HG02678 (cell line): ENCODE data around the gene ARHGEF37.
"Not testable (repeated sequence)": the region's sequence is repeated elsewhere in the genome, so short reads cannot be mapped to it uniquely, and the experiment has no call there.

Experiments
- ATAC-seq: cut with Tn5 transposase; IDR thresholded peaks from one replicate; pipeline ENCODE4 v1.9.1; 2021; ENCODE audit warnings: mild to moderate bottlenecking, moderate library complexity; ENCODE audit not compliant: unreplicated experiment

Gene ARHGEF37

DNA sequence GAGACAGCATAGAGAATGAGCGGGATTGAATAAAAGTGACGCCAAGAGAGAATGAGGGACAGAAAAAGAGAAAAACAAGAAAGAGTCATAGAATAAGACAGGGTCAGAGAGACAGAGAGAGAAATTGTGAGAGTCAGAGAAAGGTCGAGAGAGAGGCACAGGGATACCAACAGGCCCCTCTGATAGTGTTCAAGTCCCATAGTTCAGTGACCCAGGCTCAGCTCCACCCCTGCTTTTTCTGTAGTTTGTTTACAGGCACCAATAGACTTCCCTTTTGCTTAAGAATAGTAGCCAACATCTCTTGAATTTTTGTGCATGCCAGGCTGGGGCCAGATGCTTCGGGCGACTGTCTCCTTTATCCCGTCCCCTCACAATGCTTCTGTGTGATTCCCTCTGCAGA lies 62.5 kb downstream of the ARHGEF37 start:
- ATAC-seq: no peak

DNA sequence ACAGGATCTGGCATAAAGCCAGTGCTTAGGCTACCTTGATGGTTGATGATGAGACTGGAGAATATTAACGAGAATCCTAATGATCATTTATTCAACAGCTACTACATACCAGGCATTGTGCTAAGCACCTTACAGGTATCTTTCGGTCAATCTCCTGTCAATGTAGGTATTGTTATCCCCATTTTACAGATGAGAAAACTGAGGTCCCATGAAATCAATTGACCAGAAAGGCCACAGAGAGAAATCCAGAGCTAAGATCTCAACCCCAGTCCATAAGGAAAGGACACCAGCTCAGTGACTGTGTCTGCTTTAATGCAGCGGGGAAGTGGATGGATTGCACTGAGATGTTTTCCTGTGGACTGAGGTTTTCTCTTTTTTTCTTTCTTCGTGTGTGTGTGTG lies 63.3 kb downstream of the ARHGEF37 start:
- ATAC-seq: no peak

DNA sequence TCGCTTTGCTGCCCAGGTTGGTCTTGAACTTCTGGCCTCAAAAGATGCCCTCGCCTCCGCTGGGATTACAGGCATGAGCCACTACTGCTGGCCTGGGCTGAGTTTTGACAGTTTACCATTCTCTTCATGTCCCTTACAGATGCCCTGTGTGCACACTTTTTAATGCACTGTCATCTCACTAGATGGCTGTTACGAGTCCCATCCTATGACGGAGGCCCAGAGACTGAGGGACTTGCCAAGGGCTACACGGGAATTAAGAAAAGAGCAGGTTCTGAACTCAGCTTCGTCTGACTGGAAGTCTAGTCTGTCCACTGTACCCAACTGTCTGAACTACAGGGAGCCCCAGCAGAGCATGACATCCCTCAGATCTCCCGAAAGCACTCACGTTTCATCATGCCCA lies 63.9 kb downstream of the ARHGEF37 start:
- ATAC-seq: no peak

DNA sequence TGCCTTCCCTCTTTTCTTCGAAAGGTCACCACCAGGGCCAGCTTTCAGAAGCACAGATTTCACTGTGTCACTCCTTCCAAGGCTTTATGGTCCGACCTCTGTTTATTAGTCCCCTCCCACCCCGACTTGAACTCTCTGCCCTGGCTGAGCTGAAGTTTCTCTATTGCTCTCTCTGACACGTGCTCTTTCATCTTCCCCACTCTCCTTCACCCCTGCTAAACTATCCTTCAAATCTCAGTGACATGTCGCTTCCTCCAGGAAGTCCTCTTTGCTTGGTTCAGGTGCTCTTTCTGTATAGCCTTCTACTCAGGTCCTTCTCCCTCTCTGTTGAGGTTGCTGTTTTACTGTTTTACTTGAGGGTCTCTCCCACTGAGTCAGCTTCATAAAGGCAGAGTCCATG lies 64.4 kb downstream of the ARHGEF37 start:
- no peak for ATAC-seq

DNA sequence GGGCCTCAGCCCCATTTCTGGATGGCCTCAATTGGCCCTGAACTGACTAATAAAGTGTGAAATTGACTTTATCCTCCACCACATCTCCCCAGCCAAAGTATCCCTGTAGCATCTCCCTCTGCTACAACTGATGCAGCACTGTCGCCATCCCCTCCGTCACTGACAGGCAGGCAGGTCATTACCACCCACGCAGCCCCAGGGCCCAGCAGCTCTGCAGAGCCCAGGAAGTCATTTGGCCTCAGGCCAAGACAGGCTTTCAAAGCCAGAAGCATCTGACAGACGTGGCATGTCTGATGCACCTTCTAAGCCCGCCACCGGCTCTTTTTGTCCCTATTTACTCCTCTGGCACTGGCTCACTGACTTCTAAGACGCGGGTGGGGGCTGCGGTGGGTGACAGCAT lies 65.3 kb downstream of the ARHGEF37 start:
- no peak for ATAC-seq

DNA sequence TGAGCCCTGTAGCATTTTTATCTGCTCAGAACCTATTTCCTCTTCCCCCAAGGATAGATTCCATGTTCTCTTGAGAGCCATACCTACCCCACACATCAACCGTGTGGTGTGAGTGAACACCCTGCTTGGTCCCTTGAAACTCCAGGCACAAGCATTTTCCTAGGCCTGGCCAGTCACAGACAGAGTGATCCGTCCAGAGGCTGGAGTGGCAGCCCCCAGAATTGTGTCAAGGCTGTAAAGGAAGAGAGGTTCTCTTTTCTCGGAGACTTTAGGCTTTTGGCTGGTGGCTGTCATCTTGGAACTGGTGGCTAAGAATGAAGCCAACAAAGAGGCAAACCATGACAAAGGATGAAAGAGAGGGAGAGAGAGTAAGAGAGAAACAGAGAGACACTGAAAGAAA lies 66.0 kb downstream of the ARHGEF37 start:
- no peak for ATAC-seq

DNA sequence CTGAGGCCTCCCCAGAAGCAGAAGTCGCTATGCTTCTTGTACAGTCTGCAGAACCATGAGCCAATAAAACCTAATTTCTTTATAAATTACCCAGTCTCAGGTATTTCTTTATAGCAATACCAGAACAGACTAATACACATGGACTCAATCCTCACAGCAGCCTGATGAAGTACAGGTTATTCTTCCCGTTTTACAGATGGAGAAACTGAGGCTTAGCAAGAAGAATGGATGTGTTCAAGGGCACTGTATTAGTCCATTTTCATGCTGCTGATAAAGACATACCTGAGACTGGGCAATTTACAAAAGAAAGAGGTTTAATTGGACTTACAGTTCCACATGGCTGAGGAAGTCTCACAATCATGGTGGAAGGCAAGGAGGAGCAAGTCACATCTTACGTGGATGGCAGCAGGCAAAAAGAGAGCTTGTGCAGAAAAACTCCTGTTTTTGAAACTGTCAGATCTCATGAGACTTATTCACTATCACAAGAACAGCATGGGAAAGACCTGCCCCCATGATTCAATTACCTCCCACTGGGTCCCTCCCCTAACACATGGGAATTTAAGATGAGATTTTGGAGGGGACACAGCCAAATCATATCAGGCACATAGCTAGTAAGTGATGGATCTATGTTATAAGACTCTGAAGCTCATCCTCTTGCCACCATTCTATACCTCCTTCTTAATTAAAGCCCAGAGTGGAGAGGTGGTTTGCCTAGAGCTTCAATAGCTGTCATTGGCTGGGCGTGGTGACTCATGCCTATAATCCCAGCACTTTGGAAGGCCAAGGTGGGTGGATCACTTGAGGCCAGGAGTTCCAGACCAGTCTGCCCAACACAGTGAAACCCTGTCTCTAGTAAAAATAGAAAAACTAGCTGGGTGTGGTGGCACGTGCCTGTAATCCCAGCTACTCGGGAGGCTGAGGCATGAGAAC lies 67.4 kb downstream of the ARHGEF37 start:
- not testable (repeated sequence) for ATAC-seq

DNA sequence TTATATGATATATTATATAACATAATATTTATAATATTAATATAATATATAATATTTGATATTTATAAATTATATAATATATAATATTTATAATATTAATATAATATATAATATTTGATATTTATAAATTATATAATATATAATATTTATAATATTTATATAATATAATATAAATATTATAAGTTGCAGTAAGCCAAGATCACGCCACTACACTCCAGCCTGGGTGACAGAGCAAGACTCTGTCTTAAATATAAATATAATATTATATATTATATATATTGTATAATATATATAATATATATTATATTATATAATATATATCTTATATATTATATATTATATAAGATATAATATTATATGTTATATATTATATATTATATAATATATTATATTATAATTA lies 68.4 kb downstream of the ARHGEF37 start:
- ATAC-seq: not testable (repeated sequence)

DNA sequence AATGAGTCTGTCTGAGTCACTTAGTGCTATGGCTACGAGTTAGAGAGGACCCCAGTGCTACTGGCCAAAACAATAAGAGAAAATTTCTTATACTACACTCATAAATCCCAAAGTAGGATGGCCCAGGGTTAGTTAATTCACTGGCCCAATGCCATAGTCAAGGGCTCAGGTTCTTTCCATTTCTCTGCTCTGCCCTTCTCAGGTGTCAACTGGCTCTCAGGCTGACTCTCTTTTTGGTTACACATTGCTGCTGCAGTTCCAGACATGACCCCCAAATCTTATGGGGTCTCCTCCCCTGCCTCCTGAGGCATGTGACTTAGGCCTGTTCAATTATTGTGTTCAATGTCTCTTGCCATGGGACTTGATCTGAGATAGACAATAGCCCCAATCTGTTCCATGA lies 70.4 kb downstream of the ARHGEF37 start:
- ATAC-seq: no peak

DNA sequence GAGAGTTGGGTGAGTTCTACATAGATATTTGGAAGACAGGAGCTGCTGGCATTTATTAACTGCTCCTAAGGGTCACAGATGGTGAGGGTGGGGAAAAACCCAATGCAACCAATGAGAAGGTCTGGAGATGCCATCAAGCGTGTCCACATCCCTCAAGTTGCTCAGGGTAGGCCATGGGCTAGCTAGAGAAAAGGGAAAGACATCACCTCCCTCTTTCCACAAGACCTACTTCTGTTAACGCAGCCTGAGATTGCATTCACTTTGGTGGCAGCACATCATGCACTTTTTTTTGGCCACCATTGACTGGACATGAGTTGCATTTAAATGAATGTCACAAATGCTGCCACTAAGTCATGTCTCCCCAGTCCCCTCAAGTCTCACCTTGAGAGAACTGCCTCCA lies 71.4 kb downstream of the ARHGEF37 start:
- ATAC-seq: no peak

DNA sequence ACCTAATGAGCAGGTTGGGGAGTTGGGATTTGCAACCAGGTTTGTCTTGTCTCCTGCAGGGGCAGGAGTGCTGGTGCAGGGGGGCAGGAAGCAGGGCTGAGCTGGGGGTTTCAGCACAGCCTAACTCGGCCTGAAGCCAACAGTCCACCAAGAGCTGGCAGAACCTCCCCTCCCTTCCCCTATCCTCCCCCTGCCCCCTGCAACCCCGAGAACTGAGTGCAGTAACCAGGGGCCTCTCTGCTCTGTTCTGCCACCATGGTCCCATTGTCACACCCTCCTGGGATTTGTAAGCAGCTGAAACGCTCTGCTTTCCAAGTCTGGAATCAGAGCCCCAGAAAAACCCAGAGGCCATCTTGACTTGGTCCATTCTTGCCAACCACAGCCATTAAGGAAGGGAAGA lies 72.9 kb downstream of the ARHGEF37 start:
- no peak for ATAC-seq

DNA sequence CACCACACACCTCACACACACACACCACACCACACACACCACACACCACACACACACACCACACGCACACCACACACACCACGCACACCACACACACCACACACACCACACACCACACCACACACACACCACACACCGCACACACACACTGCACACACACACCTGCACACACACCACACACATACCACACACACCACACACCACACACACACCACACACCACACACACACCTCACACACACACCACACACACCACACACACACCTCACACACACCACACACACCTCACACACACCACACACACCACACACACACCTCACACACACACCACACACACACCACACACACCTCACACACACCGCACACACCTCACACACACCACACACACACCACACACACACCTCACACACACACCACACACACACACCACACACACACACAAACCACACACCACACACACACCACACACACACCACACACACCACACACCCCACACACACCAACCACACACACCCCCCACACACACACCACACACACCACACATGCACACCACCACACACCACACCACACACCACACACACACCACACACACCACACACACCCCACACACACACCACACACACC lies 73.7 kb downstream of the ARHGEF37 start:
- ATAC-seq: no peak

DNA sequence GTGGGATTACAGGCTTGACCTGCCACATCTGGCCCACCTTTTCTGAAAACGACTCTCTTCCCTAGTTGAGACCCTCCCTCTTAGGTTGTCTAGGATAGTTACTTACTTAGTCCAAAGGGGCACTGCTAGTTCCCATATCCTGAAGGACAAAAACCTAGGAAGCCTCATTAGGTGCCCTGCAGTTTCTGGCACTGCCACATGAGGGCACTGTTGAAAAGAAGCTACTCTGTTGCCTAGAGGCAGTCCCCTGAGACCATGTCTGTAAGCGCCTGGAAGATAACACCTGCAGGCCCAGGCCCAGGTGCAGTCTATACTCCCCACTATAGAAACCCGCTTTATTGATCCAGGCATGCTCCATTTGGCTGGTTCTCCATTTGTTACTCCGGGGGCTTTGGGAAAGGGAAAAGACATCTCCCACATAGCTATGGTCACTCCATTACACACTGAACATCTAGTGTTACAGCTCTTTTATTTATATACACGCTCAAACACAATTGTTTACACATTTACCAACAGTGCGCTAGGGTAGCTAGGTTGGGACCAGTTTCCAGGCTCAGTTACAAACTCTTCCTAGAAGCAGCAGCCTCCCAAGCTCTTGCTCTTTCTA lies 75.4 kb downstream of the ARHGEF37 start:
- ATAC-seq: no peak

DNA sequence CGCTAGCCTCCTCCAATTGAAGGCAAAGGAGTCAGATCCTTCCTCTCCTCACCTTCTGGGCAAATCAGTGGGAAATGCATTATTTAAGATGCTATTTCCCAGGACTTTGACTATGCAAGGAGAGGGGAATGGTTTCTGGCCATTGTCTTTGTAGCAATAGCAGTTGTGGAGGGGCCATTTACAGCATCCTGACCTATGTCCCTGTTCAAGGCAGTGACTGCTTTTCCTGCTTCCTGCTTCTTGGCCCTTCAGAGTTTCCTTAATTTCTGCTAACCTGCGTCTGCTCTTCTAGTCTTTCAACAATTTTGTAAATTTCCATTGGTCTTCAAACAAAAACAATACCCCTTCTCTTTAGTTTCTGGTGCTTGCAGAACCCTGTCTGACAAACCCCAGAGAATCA lies 76.0 kb downstream of the ARHGEF37 start:
- no peak for ATAC-seq

DNA sequence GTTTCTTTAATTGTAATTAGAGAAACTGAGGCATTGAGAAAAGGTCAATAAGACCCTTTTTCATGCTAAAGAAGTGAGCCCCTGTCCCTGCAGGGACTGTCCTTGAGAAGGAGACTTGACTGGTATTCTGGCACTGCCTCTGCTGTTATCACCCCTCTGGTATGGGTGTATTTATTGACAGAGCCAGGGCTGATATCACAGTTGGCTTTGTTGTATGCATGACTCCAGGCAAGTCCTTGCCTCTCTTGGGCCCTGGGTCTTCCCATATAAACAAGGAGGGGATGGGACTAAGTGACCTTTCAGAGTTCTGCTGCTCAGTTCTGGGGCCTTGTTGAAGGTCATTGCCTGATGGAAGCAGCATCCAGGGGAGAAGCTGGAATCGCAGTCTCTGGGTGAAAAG lies 77.0 kb downstream of the ARHGEF37 start:
- no peak for ATAC-seq

DNA sequence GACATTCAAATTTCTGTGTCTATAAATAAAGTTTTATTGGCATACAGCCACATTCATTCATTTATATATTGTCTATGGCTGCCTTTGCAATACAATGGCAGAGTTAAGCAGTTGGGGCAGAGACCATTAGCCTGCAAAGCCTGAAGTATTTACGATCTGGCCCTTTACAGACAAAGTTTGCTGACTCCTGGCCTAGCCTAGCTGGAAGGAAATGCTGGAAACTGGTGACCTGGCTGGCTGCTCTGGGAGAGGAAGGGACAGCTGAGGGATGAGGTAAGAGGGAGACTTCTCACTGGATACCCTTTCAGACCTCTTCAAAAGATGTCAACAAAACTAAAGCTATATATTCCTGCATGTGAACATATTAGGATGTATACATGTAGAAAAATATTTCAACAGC lies 82.8 kb downstream of the ARHGEF37 start:
- ATAC-seq: no peak

DNA sequence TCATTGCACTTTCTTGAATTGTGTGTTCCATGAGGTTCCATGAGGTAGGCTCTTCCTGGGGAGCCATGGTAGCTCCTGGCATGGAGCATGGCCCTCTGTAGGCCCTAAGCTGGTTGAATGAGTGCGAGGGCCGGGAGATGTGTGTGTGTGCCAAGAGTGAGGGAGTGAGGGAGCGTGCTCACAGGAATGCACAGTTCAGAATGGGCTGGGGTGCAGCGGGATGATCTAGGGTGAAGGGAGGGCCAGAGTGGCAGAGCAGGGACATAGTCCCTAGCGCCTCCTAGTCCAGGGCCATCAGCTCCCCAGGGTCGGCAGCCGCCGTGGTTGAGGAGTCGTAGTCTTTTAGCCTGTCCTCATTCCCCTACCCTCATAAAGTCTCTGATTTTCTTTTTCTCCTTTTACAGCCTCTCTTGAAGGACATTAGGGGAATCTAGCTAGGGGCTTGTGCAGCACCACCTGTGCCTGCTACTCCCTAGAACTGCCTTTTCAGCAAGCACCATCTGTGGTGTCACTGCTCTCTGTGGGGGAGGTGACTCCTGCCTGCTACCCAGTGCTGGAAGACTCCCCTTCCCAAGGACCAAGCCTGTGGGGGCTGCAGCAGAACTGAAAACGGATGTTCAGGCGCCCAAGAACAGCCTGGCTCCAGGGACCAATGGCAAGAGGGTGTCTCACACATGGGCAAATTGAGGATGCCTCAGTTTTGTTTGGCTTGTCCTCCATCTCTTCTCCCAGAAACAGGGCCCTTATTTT lies 83.5 kb downstream of the ARHGEF37 start:
- no peak for ATAC-seq

DNA sequence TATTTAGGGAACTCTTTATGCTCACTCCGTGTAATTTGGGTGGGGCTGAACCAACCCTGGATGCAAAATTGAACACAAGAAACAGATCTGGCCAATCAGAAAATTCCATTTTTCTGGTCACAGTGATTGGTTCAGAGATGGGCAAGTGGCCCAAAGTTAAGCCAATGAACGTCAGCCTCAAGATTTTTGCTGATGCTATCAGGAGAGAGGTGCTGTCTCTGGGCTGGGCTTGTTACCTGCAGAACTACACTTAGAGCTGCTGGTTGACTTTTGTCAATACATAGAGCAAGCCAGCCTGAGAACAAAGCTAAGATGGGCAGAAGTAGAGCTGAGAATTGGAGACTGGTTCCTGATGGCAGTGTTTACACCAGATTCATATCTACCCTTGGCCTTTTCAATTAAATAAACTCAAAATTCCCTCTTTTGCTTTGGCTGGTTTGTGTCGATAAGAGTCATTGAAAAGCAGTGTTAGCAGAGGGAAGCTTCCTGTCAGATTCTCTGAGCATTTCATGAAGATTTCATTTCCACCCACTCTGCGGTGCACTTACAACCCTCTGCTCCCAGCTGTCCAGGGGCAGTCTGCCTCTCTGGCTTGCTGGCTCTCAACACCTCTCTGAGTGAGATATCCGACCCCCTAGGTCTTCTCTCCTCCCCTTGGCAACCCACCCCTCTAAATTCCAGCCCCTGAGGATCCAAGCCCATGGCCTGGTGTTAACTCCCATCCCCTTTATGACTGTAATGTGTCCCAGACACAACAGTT lies 84.3 kb downstream of the ARHGEF37 start:
- ATAC-seq: no peak

DNA sequence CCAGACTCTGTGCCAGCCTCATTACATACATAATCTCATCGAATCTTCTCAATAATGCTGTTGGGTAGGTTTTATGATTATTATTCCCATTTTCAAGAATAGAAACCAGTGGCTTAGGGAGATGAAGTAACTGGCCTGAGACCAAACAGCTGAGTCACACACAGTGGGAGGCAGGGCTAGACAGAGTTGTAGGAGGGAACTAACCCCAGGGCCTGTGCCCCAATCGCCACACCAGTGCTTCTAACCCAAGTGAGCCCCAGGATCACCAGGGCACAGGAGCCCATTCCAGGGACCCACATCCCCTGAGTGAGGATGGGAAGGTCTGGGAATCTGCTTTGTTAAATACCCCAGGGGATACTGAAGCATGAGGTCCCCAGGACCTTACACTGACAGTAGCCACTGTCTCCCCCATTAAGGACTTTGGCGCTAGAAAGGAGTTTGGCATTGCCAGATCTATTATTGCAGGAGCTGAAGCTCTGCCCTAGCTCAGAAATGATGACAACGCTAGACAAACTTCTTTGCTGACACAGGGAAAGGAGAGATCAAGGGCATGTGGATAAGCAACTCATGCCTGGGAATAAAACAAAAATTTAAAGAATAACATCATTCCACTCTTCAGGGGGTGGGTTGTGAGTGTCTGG lies 85.0 kb downstream of the ARHGEF37 start:
- no peak for ATAC-seq
